NT2/D1 (cell line): Measurements from ENCODE around the gene RSU1.

Source experiments
- YY1 ChIP-seq: IDR thresholded peaks from 2 replicates; pipeline ENCODE4 v1.6.1; 2011; ENCODE audit not compliant: insufficient read length, insufficient read depth
- ZNF274 ChIP-seq: IDR thresholded peaks from 2 replicates; pipeline ENCODE4 v1.6.1; 2011; ENCODE audit warnings: mild to moderate bottlenecking, low read depth, low read length

- TF ChIP-seq YY1 (no peak), ZNF274 (no peak)
Measured at GRCh38 chr10:16819436-16819835, 2.2 kb upstream of the RSU1 start.
